PC-3 (cell line): ENCODE results near the gene ARHGAP6.

Experiments used
- EZH2 ChIP-seq: fragments of 300-600 bp; sonication (generic); IDR thresholded peaks from one replicate; pipeline ENCODE4 v1.6.1; 2017; ENCODE audit warnings: antibody characterized with exemption, mild to moderate bottlenecking, low read length; ENCODE audit not compliant: unreplicated experiment
- EZH2phosphoT487 ChIP-seq: fragments of 300-600 bp; sonication (generic); IDR thresholded peaks from 2 replicates; pipeline ENCODE4 v1.6.1; 2018; ENCODE audit warnings: mild to moderate bottlenecking, antibody characterized with exemption, low read length, borderline replicate concordance
- TF ChIP-seq, protein P1 (sequence below): fragments of 300-600 bp; sonication (generic); conservative IDR thresholded peaks from 2 replicates; pipeline ENCODE4 v1.5.1; 2017; ENCODE audit warnings: antibody characterized with exemption, low read depth, mild to moderate bottlenecking, low read length

DNA sequence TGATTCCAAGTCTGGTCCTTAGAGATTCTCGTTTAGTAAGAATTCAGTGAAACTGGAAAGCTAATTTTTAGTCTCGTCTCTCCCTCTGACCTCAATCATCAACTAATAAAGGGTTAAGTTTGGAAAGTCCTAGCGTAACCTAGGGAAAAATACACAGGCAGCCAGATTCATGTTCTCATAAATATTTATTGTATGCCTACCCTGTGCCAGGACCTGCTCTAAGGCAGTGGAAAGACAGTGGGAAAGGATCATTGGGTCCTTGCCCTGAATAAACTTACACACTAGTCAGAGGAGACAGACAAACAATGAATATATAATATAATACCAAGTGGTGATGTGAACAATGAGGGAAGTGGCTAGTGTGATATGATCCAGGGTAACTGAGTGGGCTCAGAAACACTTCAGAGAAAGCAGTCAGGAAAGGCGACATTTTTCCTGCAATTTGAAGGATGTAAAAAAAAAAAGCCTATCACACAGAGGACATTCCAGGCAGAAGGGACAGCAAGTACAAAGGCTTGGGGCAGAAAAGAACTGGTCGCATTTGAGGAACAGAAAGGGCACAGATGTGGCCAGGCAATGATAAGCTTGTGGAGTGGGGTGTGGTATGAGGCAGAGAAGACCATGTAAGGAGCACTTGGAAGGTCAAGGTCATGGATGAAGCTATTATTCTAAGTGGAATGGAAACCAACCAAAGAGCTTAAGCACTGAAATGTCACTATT lies 243.8 kb downstream of the ARHGAP6 start:
- TF ChIP-seq EZH2 (no peak), EZH2phosphoT487 (no peak)
- TF ChIP-seq, protein P1, sequence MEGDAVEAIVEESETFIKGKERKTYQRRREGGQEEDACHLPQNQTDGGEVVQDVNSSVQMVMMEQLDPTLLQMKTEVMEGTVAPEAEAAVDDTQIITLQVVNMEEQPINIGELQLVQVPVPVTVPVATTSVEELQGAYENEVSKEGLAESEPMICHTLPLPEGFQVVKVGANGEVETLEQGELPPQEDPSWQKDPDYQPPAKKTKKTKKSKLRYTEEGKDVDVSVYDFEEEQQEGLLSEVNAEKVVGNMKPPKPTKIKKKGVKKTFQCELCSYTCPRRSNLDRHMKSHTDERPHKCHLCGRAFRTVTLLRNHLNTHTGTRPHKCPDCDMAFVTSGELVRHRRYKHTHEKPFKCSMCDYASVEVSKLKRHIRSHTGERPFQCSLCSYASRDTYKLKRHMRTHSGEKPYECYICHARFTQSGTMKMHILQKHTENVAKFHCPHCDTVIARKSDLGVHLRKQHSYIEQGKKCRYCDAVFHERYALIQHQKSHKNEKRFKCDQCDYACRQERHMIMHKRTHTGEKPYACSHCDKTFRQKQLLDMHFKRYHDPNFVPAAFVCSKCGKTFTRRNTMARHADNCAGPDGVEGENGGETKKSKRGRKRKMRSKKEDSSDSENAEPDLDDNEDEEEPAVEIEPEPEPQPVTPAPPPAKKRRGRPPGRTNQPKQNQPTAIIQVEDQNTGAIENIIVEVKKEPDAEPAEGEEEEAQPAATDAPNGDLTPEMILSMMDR: no peak
